ENCODE data around the gene CYTL1. TPM values are rescaled to one million over a fixed set of nuclear protein-coding genes. Genes with fewer than 3 reads are reported as not detected.

Gene CYTL1
- total RNA-seq, 4 donors from 2014 or later: 0.79 to 1.8 TPM; not detected in 2

DNA sequence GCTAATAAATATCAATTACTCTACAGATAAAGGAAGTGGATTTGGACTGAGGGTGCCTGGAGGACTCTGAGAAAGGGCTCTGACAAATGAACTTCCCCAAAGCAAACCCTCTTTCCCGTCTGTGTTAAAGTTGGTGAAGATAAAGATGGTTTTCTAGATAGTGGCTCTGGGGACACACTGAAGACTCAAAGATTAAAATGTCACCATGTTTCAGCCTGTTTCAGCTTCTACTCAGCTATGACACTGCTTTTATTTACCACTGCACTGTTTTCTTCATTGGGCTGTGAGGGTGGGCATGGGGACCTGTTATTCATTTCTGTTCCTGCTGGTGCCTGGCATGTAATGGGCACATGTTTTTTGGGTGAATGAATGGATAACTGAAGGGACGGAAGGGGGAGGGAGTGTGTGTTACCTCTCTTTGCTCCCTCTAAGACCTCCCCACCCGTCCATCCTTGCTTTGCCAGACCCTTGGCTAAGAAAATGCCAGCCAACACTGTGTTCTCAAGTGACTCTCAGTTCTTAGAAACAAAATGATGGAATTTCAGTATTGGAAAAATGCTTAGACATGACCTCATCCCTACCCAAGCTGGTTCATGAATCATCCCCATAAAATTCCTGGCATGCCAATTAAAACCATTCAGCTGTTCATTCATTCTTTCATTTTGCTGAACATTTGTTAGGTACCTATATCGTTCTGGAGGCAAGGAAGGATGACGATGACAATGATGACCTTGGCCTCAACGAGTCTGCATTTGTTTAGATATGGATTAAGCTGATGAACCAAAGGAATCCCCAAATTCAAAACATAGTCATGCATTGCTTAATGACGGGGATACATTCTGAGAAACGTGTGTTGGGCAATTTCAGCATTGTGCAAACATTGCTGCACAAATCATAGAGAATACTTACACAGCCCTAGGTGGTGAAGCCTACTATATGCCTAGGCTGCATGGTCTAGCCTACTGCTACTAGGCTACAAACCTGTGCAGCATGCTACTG lies 18.6 kb upstream of the CYTL1 start:
- Histone ChIP-seq H3K4me1 (peaks cover 0 to 16% (median 8%) of the 10 kb centered on the region in 4 donors), H3K36me3 (no peaks in the 10 kb centered on the region), H3K9me3 (no peaks in the 10 kb centered on the region), H3K27ac (peak overlapping the region in 3 of 4 donors; percentile 6 to 31 (median 8)), H3K27me3 (no peaks in the 10 kb centered on the region), H3K4me3 (no peak overlapping the region)
- intact Hi-C loops (cut with DNase I; ENCODE audit: low total_unique reads) (no loop called here), in situ Hi-C loops (cut with MboI; ENCODE audit: low pct_ligation_motif_present in 1 of 4, low pct_unique_long_range_greater_than_20kb in 1 of 4, low sequenced_read_pairs in 3 of 4) (no loop called here)
- DNase-seq: peak; percentile 24
- no peak for TF ChIP-seq EP300 (IDR thresholded peaks at IDR 0.05; ENCODE audit: low read depth)
- no peak for TF ChIP-seq CTCF (IDR thresholded peaks at IDR 0.05)
- TF ChIP-seq POLR2AphosphoS5 (IDR thresholded peaks at IDR 0.05): peak; percentile 54 to 68 (median 57)
- TF ChIP-seq POLR2A (IDR thresholded peaks at IDR 0.05): no peak
- WGBS, 2 donors (ENCODE audit: low coverage in 1 of 2): 35 to 45% methylated on average over 4 to 8 of the region's 8 CpGs

DNA sequence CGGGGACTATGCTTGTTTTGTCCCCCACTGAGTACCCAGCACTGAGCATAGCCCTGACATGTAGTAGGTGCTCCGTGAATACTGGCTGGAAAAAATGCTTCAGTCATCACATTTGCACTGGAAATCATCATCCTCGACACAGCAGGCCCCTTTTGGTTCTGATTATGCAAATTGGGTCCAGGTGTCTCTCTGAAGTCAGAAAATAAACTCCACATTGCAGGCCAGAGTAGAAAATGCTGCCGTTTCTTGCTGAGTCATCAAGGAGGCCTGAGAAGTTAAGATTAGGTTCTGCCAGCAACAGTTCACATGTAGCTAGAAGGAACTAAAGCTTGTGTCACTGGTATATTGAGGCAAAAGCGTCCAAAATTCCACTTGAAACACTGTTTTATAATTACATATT lies 17.0 kb upstream of the CYTL1 start:
- in situ Hi-C loops (cut with MboI; ENCODE audit: low pct_ligation_motif_present in 1 of 4, low pct_unique_long_range_greater_than_20kb in 1 of 4, low sequenced_read_pairs in 3 of 4): no loop called here
- WGBS, 2 donors (ENCODE audit: low coverage in 1 of 2): 29% methylated on average over 5 of the region's 5 CpGs; no CpG with 5 or more reads in 1 of the 2 donors
- Histone ChIP-seq H3K4me1 (peaks cover 0 to 16% (median 8%) of the 10 kb centered on the region in 4 donors), H3K36me3 (no peaks in the 10 kb centered on the region), H3K27me3 (no peaks in the 10 kb centered on the region), H3K4me3 (no peak overlapping the region), H3K27ac (no peak overlapping the region), H3K9me3 (no peaks in the 10 kb centered on the region)
- intact Hi-C loops (cut with DNase I; ENCODE audit: low total_unique reads): no loop called here
- TF ChIP-seq POLR2A (IDR thresholded peaks at IDR 0.05) (no peak), CTCF (IDR thresholded peaks at IDR 0.05) (no peak), EP300 (IDR thresholded peaks at IDR 0.05; ENCODE audit: low read depth) (no peak)
- DNase-seq: no peak

DNA sequence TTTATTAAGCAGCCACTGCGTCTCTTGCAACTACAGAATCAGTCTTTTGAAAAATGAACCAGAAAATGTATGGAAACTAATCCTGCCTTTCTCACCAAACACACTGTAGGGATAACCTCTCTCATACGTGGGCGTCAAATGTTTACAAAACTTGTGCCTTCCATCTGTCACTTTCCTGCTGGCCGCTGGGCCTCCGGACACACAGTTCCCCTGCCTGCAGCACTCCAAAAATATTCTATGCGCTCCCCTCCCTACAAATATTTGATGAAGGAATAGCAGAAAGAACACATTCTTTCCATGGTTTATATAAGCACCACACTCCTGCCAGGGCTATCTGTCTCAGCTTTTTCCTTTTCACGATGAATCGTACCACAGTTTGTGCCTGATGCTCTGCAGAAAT lies 14.9 kb upstream of the CYTL1 start:
- no peak for DNase-seq
- intact Hi-C loops (cut with DNase I; ENCODE audit: low total_unique reads) (no loop called here), in situ Hi-C loops (cut with MboI; ENCODE audit: low pct_ligation_motif_present in 1 of 4, low pct_unique_long_range_greater_than_20kb in 1 of 4, low sequenced_read_pairs in 3 of 4) (no loop called here)
- Histone ChIP-seq H3K36me3 (no peaks in the 10 kb centered on the region), H3K27ac (peak overlapping the region in 3 of 4 donors; percentile 31 to 57 (median 39)), H3K27me3 (no peaks in the 10 kb centered on the region), H3K4me1 (peaks cover 0 to 16% (median 8%) of the 10 kb centered on the region in 4 donors), H3K4me3 (no peak overlapping the region), H3K9me3 (no peaks in the 10 kb centered on the region)
- WGBS, 2 donors (ENCODE audit: low coverage in 1 of 2): 46 to 51% methylated on average over 6 to 8 of the region's 8 CpGs
- TF ChIP-seq CTCF (IDR thresholded peaks at IDR 0.05): no peak
- no peak for TF ChIP-seq POLR2A (IDR thresholded peaks at IDR 0.05)
- TF ChIP-seq EP300 (IDR thresholded peaks at IDR 0.05; ENCODE audit: low read depth): no peak
- no peak for TF ChIP-seq POLR2AphosphoS5 (IDR thresholded peaks at IDR 0.05)

- no peak for TF ChIP-seq EP300 (IDR thresholded peaks at IDR 0.05; ENCODE audit: low read depth)
- TF ChIP-seq POLR2AphosphoS5 (IDR thresholded peaks at IDR 0.05): no peak
- TF ChIP-seq POLR2A (IDR thresholded peaks at IDR 0.05): no peak
- TF ChIP-seq CTCF (IDR thresholded peaks at IDR 0.05): no peak
- Histone ChIP-seq H3K27me3 (no peaks in the 10 kb centered on the region), H3K36me3 (no peaks in the 10 kb centered on the region), H3K27ac (peak overlapping the region in 3 of 4 donors; percentile 31 to 57 (median 39)), H3K4me3 (no peak overlapping the region), H3K4me1 (peaks cover 0 to 14% (median 8%) of the 10 kb centered on the region in 4 donors), H3K9me3 (no peaks in the 10 kb centered on the region)
- in situ Hi-C loops (cut with MboI; ENCODE audit: low pct_ligation_motif_present in 1 of 4, low pct_unique_long_range_greater_than_20kb in 1 of 4, low sequenced_read_pairs in 3 of 4) (no loop called here), intact Hi-C loops (cut with DNase I; ENCODE audit: low total_unique reads) (no loop called here)
- no peak for DNase-seq
- WGBS, 2 donors (ENCODE audit: low coverage in 1 of 2): 33 to 100% methylated on average over 1 to 10 of the region's 10 CpGs
Measured at GRCh38 chr4:5033281-5033841, 14.1 kb upstream of the CYTL1 start.
